ENCODE results near the gene CHMP4B.

CHMP4B gene

DNA sequence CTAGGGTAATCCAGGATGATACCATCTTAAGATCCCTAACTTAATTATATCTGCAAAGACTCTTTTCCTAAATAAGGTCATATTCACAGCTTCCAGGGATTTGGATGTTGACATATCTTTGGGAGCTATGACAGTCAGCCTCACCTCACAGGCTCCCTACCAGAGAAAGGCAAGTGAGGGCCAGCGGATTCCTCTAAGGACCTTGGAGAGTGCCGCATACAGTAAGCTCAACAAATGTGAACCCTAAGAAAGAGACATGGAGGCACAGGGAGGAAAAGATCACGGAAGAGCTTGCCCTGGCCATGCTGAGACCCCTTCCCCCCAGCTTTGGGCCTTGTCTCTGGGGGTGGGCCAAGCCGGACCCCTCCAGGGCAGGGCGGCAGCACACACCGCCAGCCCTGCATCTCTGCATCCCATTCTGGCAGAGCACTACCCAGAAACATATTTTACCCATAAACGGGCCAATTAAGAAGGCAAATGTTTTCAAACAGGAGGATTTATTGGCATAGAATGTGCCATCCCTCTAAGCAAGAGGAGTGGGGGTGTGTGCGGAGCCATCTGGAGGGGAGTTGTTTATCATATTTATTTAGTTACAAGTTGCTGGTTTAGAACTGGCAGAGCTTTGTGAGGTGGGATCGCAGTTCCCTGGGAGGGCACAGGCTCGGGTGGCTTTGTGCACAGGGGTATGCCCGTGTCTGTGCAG lies 55.4 kb downstream of the CHMP4B start:
- DNase-seq, result no peak

DNA sequence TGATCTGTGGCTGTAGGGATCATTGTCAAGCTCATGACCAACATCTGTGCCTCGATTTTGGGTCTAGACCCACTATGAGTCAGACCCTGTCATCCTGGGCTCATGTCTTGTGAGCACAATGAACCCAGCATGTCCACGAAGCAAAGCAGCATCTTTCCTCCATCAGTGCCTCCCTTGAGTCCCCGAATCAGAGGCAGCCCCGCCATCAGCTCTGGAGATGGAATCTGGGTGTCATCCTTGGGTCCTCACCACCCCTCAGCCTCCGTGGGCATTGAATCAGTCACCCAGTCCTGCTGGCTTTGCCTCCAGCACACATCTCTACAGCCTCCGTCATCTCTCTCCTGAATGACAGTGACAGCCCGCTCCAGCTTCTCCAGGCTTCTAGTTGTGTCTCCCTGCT lies 56.9 kb downstream of the CHMP4B start:
- DNase-seq, result no peak

DNA sequence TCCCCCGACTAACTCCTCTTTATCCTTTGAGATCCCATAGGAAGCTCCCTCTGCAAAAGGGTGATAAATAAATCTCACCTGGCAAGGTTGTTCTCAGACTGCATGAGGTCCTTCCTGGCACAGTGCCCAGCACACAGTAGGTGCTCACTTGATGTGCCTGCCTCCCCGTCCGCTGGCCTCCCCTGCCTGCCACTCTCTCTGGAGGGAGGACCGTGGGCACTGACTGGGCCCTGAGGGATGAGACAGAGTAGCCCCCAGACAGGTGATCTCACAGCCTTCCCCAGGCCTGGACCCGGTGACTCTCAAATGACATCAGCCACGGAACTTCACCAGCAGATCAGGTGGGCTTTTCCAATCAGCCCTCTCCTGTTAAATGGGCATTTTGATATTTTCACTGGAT lies 57.4 kb downstream of the CHMP4B start:
- no peak for DNase-seq

DNA sequence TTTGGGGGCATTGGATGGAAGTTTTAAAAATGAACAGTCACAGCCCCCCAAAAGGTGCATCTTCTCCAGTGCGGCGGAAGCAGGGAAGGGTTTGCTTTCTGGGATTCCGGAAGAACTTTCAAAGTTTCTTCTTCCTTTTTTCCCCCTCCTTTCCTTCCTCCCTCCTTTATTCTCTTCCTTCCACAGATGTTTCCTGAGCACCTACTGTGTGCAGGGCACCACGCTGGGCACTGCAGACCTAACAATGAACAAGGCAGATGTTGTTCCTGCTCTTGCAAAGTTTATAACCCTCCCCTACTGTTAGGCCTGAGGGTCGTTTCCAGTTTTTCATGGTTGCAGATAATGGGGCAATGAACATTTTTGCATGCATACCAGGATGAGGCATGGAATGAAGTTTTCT lies 58.1 kb downstream of the CHMP4B start:
- no peak for DNase-seq

DNA sequence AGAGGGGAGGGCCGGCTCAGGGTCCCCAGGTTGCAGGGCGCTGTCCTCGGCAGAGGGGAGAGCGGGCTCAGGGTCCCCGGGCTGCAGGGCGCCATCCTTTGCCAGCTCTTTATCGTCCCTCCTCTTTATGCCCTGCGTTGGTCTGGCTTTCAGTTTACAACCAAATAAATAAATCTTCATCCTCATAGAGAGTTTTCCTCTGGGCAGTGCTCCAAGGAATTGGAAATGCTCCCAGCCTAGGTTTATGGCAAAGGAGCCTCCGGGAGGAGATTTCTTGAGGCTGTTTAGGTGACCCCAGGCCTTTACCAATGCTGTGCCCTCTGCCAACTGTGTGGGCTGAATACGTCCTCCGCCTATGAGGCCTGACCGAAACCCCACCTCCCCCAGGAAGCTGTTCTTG lies 60.2 kb downstream of the CHMP4B start:
- DNase-seq, result no peak

DNA sequence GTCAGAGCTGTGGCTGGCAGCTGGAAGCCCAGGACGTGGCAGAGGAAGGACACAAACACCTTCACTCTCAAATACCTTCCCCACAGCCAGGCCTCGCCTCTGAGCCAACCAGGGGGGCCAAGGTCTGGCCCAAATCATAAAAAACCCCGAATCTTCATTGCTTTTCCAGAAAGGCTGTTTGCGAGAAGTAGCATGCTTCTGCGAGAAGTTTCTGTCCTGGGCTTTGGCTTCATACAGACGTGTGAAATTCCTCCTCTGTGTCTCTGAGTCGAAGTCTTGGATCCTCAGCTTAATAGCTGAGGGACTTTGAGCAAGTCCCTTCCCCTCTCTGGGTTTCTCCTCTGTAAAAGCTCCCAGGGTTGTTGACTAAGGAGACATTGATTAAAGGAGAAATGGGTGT lies 63.0 kb downstream of the CHMP4B start:
- DNase-seq, result no peak

DNA sequence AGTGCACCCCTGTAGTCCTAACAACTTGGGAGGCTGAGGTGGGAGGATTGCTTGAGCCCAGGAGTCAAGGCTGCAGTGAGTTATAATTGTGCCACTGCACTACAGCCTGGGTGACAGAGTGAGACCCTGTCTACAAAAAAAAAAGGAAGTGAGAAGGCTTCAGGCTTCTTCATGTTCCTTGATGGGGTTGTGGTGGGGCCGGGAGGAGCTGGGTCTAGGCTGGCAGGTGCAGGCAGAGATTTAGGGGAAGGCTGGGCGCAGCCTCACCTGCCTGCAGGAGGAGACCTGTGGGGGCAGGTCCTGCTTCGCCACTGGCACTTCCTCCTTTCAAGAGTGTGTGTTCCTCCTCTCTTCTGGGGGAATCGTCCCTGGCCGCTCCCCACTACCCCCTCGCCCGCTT lies 63.9 kb downstream of the CHMP4B start:
- DNase-seq, result no peak

DNA sequence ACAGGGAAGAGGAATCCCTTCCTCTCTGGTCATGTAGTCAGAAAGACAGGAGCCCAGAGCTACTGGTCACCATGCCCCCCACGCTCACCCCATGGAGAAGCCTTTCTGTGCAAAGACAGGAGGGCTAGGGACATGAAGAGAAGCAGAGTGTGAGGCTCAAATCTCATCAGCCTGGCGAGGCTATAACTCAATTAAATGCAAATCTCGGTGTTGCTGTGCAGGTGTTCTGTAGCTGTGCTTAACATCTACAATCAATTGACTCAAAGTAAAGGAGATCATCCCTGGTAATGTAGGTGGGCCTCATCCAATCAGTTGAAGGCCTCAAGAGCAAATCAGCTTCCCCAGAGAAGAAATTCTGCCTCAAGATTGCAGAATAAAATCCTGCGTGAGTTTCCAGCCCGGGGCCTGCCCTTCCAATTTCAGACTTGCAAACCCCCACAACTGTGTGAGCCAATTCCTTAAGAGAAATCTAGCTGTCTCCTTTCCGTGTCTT lies 64.4 kb downstream of the CHMP4B start:
- DNase-seq, result no peak

DNA sequence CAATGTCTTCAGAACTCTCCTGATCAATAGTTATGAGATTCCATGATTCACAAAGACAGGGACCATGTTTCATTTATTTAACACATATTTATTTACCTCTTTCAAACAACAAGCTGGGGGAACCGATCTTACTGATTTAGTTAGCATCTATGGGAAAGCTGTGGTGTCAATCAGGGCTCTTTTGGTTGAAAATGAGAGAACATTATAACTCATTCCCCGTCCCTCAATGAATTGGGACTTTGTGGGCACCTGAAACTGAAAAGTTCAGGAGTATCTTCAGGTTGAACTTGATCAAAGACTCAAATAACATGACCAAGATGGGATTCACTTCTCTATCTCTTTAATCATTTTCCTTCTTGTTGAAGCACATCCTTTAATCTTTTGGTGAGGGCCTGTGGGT lies 67.4 kb downstream of the CHMP4B start:
- DNase-seq, result no peak

DNA sequence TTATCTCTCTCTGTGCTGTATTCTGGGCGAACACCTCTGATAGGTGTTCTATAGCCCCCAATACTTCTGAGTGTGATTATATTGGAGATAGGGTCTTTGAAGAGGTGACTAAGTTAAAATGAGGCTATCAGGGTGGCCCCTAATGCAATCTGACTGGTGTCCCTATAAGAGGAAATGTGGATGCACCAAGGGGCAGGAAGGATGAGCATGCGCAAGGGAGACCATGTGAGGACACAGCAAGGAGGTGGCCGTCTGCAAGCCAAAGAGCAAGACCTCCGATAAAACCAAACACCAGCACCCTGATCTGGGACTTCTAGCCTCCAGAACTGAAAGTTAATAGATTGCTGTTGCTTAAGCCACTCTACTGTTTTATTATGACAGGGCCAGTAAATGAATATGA lies 69.2 kb downstream of the CHMP4B start:
- no peak for DNase-seq

DNA sequence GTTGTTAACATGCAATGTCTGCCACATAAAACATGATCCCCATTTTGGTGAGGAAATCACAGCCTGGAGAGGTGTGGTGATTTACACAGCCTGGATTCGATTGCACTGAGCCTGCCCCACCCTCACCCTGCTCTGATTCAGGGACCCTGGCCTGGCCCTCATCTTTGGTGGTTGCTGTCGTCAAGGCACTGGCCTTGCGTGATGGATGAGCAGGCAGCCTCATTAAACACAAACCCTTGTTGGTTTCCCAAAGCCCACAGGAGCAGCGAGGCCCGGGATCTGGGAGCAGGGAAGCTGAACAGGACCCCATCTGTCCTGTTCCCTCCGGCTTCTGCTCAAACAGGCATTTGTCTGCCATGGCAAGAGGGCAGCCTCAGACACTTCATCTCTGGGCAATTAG lies 70.8 kb downstream of the CHMP4B start:
- DNase-seq, result no peak

DNA sequence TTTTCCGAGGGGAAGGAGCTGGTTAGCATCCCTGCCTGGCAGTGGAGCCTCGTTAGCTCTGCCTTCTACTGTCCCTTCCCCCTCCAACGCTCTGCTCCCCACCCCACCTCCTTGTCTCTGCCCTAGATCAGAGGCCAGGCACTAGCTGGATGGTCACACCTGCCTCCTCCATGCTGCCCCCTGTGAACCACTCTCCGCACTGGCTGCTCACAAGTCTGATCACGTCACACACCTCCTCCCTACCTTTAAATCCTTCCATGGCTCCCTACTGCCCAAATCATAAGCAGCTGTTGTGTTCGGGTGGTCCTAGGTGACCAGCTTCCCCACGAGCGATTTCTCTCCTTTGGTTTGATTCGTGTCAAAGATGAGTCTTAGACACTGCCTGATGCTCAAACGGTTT lies 71.3 kb downstream of the CHMP4B start:
- no peak for DNase-seq

DNA sequence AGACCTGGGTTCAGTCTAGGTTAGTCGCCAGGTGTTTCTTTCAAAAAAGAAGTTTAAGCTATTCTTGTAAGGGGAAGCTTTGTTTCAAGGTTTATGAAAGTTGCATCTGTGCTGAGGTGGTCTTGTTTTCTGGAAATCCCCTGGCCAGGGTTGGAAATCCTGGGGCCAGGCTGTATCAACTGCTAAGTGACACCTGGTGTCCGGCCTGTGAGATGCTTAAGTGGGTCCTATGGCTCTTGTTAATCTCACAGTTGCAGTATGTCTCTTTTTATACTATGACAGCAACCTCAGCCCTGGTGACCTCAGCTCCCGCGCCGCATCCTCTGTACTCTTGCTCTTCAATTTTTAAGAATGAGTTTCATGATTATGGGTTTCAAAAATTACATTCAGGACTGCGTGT lies 72.0 kb downstream of the CHMP4B start:
- DNase-seq, result no peak

DNA sequence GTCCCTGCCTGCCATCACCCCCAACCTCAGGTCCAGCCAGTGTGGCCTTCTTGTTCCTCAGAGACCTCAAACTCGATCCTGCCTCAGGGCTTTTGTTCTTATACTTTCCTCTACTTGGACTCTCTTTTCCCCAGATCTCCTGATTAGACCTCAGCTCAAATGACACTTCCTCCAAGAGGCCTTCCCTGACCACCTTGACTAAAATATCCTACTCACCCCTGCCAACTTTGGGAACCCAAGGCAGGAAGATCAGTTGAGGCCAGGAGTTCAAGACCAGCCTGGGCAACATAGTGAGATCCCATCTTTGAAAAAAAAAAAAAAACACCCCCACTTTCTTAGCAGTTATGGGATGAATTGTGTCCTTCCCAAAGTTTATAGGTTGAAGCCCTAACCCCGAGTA lies 73.5 kb downstream of the CHMP4B start:
- DNase-seq, result no peak

DNA sequence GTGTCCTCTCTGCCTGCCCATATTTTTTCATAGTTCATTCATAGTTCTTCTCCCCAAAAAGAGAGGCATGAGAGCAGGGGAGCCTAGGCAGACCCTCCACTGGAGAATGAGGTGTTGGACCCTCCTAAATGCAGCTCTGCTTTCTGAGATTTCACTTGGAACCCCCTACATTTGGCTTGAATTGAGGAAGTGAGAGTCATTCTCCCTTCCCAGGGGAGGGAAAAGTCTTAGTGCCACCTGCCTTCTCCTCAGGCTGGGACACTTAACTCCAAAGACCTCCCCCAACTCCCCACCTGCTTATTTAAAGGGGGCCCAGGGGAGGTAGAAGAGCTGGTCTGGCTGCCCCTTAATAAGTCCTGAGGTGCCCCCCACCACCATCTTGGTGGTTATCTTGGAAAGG lies 78.2 kb downstream of the CHMP4B start:
- no peak for DNase-seq

DNA sequence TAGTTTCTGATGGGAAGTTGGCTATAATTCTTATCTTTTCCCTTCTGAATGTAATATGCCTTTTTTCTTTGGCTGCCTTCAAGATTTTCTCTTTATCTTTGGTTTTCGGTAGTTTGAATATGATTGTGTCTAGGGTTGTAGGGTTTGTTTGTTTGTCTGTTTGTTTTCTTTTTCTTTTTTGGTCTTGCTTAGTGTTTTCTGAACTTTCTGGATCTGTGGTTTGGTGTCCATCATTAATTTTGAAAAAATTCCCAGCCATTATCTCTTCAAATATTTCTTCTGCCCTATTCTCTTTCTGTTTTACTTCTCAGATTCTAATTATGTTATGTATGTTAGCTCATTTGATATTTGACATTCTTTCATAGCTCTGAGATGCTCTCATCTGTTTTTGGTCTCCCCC lies 79.4 kb downstream of the CHMP4B start:
- no peak for DNase-seq

DNA sequence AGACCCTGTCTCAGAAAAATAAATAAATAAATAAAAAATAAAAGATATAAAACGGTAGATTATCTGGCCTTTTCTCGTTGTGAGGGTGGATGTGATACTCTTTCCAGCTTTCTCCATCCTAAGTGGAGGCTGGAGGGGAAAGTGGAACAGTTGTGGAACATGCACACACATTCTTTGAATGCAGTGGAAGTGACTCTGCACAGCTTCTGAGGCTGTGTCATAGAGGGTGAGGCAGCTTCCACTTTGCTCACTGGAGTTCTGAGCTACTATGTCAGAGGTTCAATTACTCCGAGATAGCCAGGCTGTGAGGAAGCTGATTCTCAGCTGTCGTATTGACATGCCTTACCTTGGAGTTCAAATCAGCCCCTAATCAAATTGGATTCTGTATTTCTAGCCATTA lies 82.2 kb downstream of the CHMP4B start:
- DNase-seq, result no peak

DNA sequence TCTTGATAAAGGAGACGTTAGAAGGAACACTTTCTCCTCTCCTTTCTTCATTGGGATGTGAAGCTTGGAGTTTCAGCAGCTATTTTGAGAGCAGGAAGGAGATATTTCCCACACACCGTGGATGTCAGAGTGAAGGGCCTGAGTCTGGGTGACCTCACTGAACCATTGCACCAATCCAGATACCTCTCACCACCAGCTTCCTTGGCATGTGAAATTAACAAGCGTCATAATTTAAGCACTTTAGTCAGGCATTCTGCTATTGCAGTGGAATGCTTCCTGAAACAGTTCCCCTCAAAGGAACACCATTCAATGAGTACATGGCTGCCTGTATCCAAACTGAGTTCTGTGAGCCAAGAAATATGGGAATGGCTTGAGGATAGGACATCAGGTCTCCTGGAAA lies 83.7 kb downstream of the CHMP4B start:
- DNase-seq, result no peak

DNA sequence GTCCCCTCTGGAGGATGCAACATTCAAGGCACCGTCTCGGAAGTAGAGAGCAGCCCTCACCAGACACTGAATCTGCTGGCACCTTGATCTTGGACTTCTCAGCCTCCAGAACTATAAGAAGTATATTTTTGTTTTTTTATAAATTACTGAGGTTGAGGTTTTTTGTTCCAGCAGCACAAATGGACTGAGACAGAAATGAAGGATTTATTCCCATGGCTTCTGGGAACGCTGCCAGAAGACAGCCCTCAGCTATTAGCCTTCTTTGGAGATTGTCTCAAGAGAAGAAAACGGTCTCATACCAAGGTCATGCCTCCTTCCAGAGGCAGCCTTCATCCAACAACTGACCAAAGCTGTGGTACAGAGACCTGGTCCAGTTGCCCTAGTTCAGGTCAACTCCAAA lies 85.4 kb downstream of the CHMP4B start:
- DNase-seq, result no peak

DNA sequence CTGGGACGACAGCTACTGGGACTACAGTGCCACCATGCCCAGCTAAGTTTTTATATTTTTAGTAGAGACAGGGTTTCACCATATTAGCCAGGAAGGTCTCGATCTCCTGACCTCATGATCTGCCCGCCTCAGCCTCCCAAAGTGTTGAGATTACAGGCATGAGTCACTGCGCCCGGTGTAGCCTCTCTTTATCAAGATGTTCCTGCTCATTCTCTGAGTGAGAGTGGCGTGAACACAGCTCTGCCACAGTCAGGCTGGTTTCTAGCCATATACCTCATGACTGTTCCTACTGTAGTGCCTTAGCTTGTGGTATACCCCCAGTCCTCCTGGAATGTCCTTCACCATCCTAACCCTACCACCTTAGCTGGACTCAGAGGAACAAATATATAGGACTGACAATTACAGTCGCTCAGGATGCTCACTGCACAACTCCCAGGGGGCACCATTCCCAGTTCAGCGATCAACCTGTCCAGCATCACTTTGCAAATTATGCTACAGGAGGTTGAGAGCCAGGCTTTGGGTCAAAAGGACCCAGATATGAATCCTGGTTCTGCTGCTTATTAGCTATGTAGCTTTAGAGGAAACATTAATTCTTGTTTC lies 86.3 kb downstream of the CHMP4B start:
- no peak for DNase-seq

DNA sequence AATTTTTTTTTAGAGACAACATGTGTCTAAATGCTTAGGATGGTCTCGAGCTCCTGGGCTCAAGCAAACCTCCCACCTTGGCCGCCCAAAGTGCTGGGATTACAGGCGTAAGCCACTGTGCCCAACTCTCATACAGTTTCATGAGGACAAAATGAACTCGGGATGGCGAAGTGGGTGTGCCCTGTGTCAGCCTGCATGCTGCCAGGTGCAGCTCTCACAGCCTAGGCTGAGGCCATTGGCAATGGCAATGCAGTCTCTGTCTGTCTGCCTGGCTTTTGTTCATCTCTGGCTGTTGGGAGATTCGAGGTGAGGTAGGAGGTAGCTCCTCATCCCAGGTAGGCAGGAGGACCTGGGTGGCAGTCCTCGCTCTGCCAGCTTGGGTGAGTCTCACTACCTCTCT lies 88.0 kb downstream of the CHMP4B start:
- DNase-seq, result no peak

DNA sequence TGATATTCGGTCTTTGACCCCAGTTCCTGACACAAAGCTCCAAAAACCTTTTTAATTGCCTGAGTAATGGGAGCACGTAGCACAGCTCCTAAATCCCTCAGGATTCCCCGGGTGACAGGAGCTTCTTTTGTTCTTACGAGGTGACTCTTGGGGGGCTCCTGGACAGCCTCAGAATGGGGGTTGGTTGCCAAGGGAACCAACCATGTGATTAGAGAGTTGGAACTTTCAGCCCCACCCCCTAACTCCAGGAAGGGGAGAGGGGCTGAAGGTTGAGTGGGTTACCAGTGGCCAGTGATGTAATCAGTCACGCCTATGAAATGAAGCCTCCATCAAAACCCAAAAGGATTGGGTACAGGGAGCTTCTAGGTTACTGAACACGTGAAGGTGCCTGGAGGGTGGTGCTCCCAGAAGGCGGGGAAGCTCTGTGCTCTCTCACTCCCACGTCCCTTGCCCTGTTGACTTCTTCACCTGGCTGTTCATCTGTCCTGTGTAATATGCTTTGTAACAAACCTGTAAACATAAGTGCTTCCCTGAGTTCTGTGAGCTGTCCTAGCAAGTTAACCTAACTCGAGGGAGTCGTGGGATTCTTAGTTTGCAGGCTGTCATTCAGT lies 89.5 kb downstream of the CHMP4B start:
- DNase-seq, result no peak

DNA sequence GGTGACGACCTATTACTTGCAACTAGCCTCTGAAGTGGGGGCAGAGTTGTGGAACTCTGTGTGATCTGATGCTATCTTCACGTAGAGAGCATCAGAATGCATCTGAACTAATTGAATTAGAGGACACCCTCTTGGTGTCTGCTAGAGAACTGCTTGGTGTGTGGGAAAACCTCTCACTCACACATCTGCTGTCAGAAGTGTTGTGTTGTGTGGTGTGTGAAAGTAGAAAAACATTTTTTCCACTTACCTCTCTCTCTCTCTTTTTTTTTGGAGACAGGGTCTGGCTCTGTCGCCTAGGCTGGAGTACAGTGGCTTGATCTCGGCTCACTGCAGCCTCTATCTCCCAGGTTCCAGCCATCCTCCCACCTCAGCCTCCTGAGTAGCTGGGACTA lies 90.0 kb downstream of the CHMP4B start:
- no peak for DNase-seq

DNA sequence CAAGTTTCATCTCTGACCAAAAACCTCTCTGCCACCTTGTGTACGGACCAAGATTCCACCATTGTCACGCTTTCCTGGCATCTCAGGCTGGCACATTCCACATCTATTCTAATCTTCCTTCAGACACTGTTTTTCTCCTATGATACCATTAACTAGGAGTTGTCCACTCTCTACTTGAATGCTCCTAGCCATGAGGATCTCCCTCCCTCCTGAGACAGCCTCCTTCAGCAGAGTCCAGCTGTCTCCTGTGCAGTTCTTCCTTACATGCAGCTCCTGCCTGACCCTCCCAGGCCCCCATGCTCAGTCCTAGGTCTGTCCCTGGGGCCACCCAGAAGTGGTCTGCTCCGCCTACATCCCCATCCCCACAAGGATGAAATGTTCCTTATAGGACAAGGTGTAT lies 90.9 kb downstream of the CHMP4B start:
- no peak for DNase-seq
